Fibroblast of lung (primary cell): ENCODE results near the gene KIAA1217. TPM values are rescaled to one million over a fixed set of nuclear protein-coding genes. Genes with fewer than 3 reads are reported as not detected.

Source experiments
- DNase-seq, 2 donors: peaks; one replicate each; pipeline versions ENCODE4 v3.0.0 to v3.0.0-alpha.2; 2010; ENCODE audit warnings: low read depth in 2 of 2
- H2AFZ ChIP-seq: 2 replicates; pipeline ENCODE4 v1.5.1; 2012; ENCODE audit warnings: low read length, control low read depth, inconsistent platforms
- H3K27ac ChIP-seq: 2 replicates; pipeline ENCODE4 v1.5.1; 2011; ENCODE audit warnings: low read length, control low read depth; ENCODE audit not compliant: insufficient read depth
- H3K27me3 ChIP-seq: 2 replicates; pipeline ENCODE4 v1.5.1; 2011; ENCODE audit warnings: mild to moderate bottlenecking, low read length; ENCODE audit not compliant: control insufficient read depth, insufficient read depth
- H3K36me3 ChIP-seq: 2 replicates; pipeline ENCODE4 v1.5.1; 2011; ENCODE audit warnings: low read length; ENCODE audit not compliant: control insufficient read depth, insufficient read depth
- H3K4me1 ChIP-seq: 2 replicates; pipeline ENCODE4 v1.5.1; 2011; ENCODE audit warnings: low read length; ENCODE audit not compliant: control insufficient read depth, insufficient read depth; ENCODE audit errors: extremely low read depth
- H3K4me2 ChIP-seq: 2 replicates; pipeline ENCODE4 v1.5.1; 2011; ENCODE audit warnings: low read length, control low read depth; ENCODE audit not compliant: insufficient read depth; ENCODE audit errors: extremely low read depth
- H3K4me3 ChIP-seq, 4 experiments: fragments of 200-600 bp in 1 of 4; sonication (generic) in 1 of 4; replicated peaks in 1 of 4; 2 replicates each; pipeline ENCODE4 v1.5.1; 2011 to 2016; ENCODE audit warnings: low read length in 4 of 4, low read depth in 3 of 4, mild to moderate bottlenecking in 3 of 4, control low read depth in 2 of 4, inconsistent platforms in 1 of 4, mixed read lengths in 1 of 4; ENCODE audit not compliant: insufficient read depth in 1 of 4; ENCODE audit errors: control extremely low read depth in 1 of 4
- H3K79me2 ChIP-seq: 2 replicates; pipeline ENCODE4 v1.5.1; 2012; ENCODE audit warnings: mild to moderate bottlenecking, low read length, inconsistent platforms; ENCODE audit not compliant: control insufficient read depth, insufficient read depth
- H3K9ac ChIP-seq: 2 replicates; pipeline ENCODE4 v1.5.1; 2011; ENCODE audit warnings: mild to moderate bottlenecking, low read length, control low read depth; ENCODE audit not compliant: insufficient read depth
- H3K9me3 ChIP-seq: 2 replicates; pipeline ENCODE4 v1.5.1; 2012; ENCODE audit warnings: low read depth, low read length; ENCODE audit not compliant: control insufficient read depth, insufficient read depth
- H4K20me1 ChIP-seq: 2 replicates; pipeline ENCODE4 v1.5.1; 2011; ENCODE audit warnings: low read length; ENCODE audit not compliant: control insufficient read depth, insufficient read depth; ENCODE audit errors: extremely low read depth
- EZH2 ChIP-seq: IDR thresholded peaks from 2 replicates; pipeline ENCODE4 v1.5.1; 2012; ENCODE audit warnings: low read length, control low read depth, mild to moderate bottlenecking; ENCODE audit errors: missing control alignments
- polyA plus RNA-seq, 2 donors: library from polyadenylated mRNA; depleted of rRNA in 1 of 2; stranded (reverse) in 1 of 2; unstranded in 1 of 2; fragments of >200 nt; gene quantifications; 2 replicates each; pipeline ENCODE4 v1.2.1, GENCODE V29; 2011 to 2012; ENCODE audit warnings: missing spikeins in 1 of 2
- total RNA-seq: library from RNA; depleted of rRNA; stranded (reverse); fragments of >200 nt; gene quantifications from 2 replicates; pipeline ENCODE4 v1.2.1, GENCODE V29; 2014
- TF ChIP-seq, protein P1 (sequence below), 2 donors: IDR thresholded peaks in 1 of 2; conservative IDR thresholded peaks in 1 of 2; 1 replicate in 1 of 2; 2 replicates in 1 of 2; pipeline ENCODE4 v1.5.1; 2011 to 2012; ENCODE audit warnings: low read length in 2 of 2, control low read depth in 1 of 2, inconsistent platforms in 1 of 2, low read depth in 1 of 2, mild to moderate bottlenecking in 1 of 2

Gene KIAA1217
- total and polyA plus RNA-seq, 2 donors (not counting 1 experiment from before 2014, with no cell fraction given), result 0.92 to 1.5 TPM

GRCh38 chr10:24277277-24277676, 68.3 kb downstream of the KIAA1217 start:
- Histone ChIP-seq H4K20me1 (no peaks in the 10 kb centered on the region), H3K27ac (no peak overlapping the region), H3K4me3 (no peak overlapping the region), H3K27me3 (no peaks in the 10 kb centered on the region), H3K9ac (no peak overlapping the region), H3K79me2 (no peaks in the 10 kb centered on the region), H3K4me1 (no peaks in the 10 kb centered on the region), H2AFZ (no peak overlapping the region), H3K4me2 (no peak overlapping the region), H3K36me3 (no peaks in the 10 kb centered on the region), H3K9me3 (no peaks in the 10 kb centered on the region)
- DNase-seq, result no peak
- TF ChIP-seq, protein P1, sequence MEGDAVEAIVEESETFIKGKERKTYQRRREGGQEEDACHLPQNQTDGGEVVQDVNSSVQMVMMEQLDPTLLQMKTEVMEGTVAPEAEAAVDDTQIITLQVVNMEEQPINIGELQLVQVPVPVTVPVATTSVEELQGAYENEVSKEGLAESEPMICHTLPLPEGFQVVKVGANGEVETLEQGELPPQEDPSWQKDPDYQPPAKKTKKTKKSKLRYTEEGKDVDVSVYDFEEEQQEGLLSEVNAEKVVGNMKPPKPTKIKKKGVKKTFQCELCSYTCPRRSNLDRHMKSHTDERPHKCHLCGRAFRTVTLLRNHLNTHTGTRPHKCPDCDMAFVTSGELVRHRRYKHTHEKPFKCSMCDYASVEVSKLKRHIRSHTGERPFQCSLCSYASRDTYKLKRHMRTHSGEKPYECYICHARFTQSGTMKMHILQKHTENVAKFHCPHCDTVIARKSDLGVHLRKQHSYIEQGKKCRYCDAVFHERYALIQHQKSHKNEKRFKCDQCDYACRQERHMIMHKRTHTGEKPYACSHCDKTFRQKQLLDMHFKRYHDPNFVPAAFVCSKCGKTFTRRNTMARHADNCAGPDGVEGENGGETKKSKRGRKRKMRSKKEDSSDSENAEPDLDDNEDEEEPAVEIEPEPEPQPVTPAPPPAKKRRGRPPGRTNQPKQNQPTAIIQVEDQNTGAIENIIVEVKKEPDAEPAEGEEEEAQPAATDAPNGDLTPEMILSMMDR (conservative IDR thresholded peaks at IDR 0.05 in 1 of 2, IDR thresholded peaks at IDR 0.05 in 1 of 2; ENCODE audit: low read depth in 1 of 2, low read length in 2 of 2), result no peak
- TF ChIP-seq EZH2, result no peak

DNA sequence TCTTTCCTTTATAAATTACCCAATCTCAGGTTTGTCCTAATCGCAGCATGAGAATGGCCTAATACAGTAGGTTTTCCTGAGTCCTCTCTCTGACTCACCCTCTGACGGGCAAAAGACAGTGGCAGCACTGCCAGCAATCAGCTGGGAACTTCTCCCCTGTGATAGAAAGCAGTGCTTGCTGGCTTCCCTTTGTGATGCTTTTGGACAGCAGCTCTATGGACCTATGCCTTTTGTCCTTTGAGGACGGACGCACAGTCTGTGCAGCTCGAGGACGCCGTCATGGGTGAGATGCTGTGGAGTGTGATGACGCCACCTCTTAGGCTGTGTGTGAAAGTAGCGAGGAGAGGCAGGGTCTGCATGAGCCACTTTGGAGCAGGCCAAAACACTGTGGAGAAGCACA, 68.8 kb downstream of the KIAA1217 start:
- H3K36me3 ChIP-seq, result no peaks in the 10 kb centered on the region
- H3K4me2 ChIP-seq, result no peak overlapping the region
- H3K9me3 ChIP-seq, result no peaks in the 10 kb centered on the region
- H3K79me2 ChIP-seq, result no peaks in the 10 kb centered on the region
- H3K4me3 ChIP-seq, result no peak overlapping the region
- no peaks in the 10 kb centered on the region for H3K4me1 ChIP-seq
- H3K9ac ChIP-seq, result no peak overlapping the region
- no peak overlapping the region for H2AFZ ChIP-seq
- TF ChIP-seq, protein P1 (conservative IDR thresholded peaks at IDR 0.05 in 1 of 2, IDR thresholded peaks at IDR 0.05 in 1 of 2; ENCODE audit: low read depth in 1 of 2, low read length in 2 of 2), result no peak
- no peaks in the 10 kb centered on the region for H3K27me3 ChIP-seq
- H4K20me1 ChIP-seq, result no peaks in the 10 kb centered on the region
- H3K27ac ChIP-seq, result no peak overlapping the region
- DNase-seq, result peak in 1 of 2 donors; percentile 81

DNA sequence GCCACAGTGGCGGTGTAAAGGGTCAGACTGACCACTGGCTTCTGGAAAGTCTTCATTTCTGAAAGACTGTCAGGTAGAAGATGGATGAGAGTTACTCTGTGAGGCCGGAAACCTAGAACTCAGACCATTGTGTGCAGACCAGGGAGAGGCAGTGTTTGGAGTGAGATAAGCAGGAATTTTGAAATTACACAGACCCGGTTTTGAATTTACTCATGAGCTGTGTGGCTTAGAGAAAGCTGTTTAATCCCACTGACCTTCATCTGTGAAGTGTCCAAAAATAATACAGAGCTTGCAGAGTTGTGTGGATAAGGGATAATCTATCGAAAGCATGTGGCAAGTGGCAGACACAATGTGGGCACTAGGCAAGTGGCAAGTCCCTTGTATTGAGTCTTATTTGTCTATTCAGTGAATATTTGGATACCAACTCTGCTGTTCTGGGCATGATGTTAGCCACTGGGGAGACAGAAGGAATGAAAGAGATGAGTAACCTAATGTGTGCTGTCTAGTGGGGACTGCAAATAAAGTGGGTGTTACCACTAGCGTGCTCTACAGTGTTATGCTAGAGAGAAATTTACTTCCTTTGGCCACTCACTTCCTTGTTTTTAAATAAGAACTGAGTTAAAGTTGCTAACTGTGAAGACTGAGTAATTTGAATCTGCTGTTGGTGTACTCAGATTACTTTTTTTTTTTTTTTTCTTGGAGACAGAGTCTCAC, 69.4 kb downstream of the KIAA1217 start:
- DNase-seq, result peak in 1 of 2 donors; percentile 76
- Histone ChIP-seq H3K27me3 (no peaks in the 10 kb centered on the region), H3K36me3 (no peaks in the 10 kb centered on the region), H3K79me2 (no peaks in the 10 kb centered on the region), H3K4me2 (no peak overlapping the region), H3K27ac (no peak overlapping the region), H3K4me1 (no peaks in the 10 kb centered on the region), H3K9ac (no peak overlapping the region), H3K9me3 (no peaks in the 10 kb centered on the region), H2AFZ (no peak overlapping the region), H3K4me3 (no peak overlapping the region), H4K20me1 (no peaks in the 10 kb centered on the region)
- TF ChIP-seq EZH2, result no peak
- TF ChIP-seq, protein P1 (conservative IDR thresholded peaks at IDR 0.05 in 1 of 2, IDR thresholded peaks at IDR 0.05 in 1 of 2; ENCODE audit: low read depth in 1 of 2, low read length in 2 of 2), result no peak
